Measurements from ENCODE around the gene COL24A1.
"Not testable (repeated sequence)": the region's sequence is repeated elsewhere in the genome, so short reads cannot be mapped to it uniquely, and the experiment has no call there.

The COL24A1 gene

DNA sequence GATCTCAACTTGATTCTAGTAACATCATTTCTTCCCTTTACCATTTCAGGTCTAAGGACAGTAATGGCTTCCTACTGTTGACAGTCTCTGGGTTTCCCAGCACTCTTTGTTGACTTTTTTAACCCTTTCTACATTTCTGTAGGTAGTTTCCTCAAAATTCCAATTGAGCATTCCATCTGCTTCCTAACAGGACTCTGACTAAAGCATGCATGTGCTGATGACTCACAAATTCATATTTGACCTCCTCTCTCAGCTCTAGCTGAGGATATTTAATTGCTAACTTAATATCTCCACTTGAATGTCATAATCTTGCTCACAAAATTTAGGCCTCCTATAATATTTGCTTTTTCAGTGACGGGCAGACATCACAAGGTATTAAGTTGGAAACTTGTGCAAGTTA is 355.1 kb downstream of the COL24A1 start:
- no peak overlapping the region for H3K4me3 ChIP-seq
- DNase-seq (ENCODE audit: low spot score) = no peak
- no peak overlapping the region for H3K27ac ChIP-seq
- TF ChIP-seq, protein P1, sequence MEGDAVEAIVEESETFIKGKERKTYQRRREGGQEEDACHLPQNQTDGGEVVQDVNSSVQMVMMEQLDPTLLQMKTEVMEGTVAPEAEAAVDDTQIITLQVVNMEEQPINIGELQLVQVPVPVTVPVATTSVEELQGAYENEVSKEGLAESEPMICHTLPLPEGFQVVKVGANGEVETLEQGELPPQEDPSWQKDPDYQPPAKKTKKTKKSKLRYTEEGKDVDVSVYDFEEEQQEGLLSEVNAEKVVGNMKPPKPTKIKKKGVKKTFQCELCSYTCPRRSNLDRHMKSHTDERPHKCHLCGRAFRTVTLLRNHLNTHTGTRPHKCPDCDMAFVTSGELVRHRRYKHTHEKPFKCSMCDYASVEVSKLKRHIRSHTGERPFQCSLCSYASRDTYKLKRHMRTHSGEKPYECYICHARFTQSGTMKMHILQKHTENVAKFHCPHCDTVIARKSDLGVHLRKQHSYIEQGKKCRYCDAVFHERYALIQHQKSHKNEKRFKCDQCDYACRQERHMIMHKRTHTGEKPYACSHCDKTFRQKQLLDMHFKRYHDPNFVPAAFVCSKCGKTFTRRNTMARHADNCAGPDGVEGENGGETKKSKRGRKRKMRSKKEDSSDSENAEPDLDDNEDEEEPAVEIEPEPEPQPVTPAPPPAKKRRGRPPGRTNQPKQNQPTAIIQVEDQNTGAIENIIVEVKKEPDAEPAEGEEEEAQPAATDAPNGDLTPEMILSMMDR (IDR thresholded peaks at IDR 0.05) = no peak

DNA sequence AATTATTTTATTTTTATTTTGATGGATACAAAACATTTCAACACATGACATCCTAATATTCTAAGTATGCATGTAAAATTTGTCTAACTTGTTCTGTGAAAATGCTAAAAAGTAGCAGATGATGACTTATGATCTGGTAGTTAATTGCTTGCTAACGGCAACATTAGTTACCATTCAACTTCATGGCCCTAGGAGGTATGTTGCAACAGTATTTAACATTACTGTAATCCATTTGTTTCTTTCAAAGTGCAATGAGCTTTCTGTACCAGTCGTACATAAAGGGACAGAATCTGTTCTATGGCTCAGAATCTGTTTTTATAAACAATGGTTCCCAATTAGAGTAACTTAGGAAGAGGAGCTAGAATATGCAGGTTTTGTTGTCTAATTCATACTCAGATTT is 356.8 kb downstream of the COL24A1 start:
- TF ChIP-seq, protein P1 (IDR thresholded peaks at IDR 0.05) = no peak
- Histone ChIP-seq H3K27ac (no peak overlapping the region), H3K4me3 (no peak overlapping the region)
- no peak for DNase-seq (ENCODE audit: low spot score)

DNA sequence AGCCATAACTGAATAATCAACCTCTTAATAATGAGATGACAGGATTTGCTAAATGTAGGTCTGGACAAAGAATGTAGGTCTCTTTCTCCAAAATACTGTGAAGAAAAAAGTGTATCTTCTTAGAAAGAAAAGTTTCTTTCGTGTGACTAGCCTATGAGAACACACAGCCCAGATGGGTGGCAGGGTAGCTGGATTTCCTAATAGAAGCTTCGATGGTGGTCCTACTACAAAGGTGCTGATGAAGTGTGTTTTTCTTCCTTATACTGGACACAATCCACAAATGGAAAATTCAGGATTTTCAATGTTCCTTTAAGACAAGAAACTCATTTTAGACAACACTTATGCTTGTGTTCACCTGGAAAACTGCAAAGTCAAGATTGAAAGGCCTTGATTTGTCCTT is 358.2 kb downstream of the COL24A1 start:
- DNase-seq (ENCODE audit: low spot score) = no peak
- TF ChIP-seq, protein P1 (IDR thresholded peaks at IDR 0.05) = no peak
- Histone ChIP-seq H3K4me3 (no peak overlapping the region), H3K27ac (no peak overlapping the region)

DNA sequence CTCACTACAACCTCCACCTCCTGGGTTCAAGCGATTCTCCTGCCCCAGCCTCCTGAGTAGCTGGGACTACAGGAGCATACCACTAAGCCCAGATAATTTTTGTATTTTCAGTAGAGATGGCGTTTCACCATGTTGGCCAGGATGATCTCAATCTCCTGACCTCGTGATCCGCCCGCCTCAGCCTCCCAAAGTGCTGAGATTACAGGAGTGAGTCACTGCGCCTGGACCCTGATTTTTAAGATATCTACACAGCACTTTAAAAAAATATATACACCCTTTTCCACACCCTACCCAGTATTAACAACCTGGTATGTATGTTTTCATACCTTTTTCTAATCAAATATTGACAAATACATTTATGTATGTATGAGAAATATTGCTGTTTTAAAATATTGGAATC is 379.6 kb downstream of the COL24A1 start:
- H3K4me3 ChIP-seq; H3K27ac ChIP-seq; DNase-seq (ENCODE audit: low spot score): not testable (repeated sequence)

DNA sequence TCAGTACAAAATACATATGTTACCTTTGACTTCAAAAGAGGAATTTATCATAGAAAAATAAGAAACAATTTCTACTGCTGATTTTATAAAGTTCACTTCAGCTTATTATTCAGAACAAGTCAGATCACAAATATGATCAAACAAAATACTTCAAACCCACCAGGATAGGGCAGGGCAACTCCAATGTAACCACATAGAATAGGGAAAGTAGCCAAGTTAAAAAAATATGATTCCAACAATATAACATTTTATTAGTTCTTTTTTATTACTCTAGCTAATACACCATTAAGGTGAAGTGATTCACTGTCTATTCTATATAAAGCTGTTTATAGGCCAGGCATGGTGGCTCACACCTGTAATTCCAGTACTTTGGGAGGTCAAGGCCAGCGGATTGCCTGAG is 393.8 kb downstream of the COL24A1 start:
- TF ChIP-seq, protein P1 (IDR thresholded peaks at IDR 0.05) = no peak
- H3K4me3 ChIP-seq = no peak overlapping the region
- no peak overlapping the region for H3K27ac ChIP-seq
- DNase-seq (ENCODE audit: low spot score) = no peak

DNA sequence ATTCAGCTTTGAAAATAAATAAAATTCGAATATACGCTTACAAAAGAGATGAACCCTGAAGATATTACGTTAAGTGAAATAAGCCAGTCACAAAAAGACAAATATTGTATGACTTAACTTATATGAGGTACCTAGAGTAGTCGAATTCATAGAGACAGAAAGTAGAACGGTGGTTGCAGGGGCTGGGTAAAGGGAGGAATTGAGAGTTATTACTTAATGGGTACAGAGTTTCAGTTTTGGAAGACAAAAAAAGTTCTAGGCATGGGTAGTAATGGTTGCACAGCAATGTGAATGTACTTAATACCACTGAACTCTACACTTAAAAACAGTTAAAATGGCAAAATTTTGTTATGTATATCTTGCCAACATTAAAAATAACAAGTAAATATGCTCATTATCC is 399.7 kb downstream of the COL24A1 start:
- TF ChIP-seq, protein P1 (IDR thresholded peaks at IDR 0.05) = no peak

DNA sequence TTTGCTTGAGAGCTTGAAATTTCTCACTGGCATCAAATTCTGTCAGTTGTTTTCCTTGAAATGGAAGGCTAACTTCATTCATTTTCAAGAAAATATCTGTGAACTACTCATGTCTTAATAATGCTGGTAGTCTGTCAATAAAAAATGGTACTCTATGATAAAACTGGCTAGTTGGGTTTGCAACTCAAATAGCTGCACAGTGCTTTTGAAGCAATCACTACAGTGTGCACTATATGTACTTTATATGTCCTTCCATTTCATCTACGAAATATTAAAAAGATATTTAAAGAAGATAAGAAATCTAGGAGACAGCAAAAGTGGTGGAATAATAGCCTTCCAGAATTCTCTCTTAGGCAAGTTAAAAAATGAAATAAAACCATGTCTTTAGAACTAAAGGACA is 408.5 kb downstream of the COL24A1 start:
- DNase-seq (ENCODE audit: low spot score) = no peak
- Histone ChIP-seq H3K4me3 (no peak overlapping the region), H3K27ac (no peak overlapping the region)
- TF ChIP-seq, protein P1 (IDR thresholded peaks at IDR 0.05) = no peak

More for the DNA sequence above, 399.7 kb downstream of the COL24A1 start:
- no peak for DNase-seq (ENCODE audit: low spot score)
- Histone ChIP-seq H3K27ac (no peak overlapping the region), H3K4me3 (no peak overlapping the region)

DNA sequence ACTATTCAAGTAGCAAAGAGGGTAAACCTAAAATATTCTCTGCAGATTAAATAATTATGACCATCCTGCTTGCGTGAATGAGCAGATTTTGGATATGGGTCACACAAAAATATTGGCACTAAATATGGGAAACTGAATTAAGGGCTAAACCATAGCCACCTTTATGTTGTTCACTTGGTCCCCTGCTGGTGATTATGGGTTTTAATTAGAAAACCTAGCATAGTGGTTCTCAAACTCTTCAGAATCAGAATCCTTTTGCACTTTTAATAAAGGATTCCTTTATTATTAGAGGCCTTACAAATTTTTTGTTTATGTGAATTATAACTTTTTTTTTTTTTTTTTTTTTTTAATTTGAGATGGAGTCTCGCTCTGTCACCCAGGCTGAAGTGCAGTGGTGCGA is 409.8 kb downstream of the COL24A1 start:
- TF ChIP-seq, protein P1 (IDR thresholded peaks at IDR 0.05) = no peak
- no peak for DNase-seq (ENCODE audit: low spot score)

More for the DNA sequence above, 409.8 kb downstream of the COL24A1 start:
- Histone ChIP-seq H3K4me3 (no peak overlapping the region), H3K27ac (no peak overlapping the region)

All from coronary artery (tissue), 2 donors.